Breast epithelium (tissue), 3 donors: ENCODE measurements around the gene EPRS1.

Experiments
- CTCF ChIP-seq, 3 donors: fragments of 450-650 bp; IDR thresholded peaks; one replicate each; pipeline ENCODE4 v1.5.1; 2016 to 2017; ENCODE audit warnings: antibody characterized with exemption in 3 of 3, mild to moderate bottlenecking in 3 of 3, moderate library complexity in 3 of 3
- POLR2A ChIP-seq: fragments of 450-650 bp; IDR thresholded peaks from one replicate; pipeline ENCODE4 v1.6.1; 2016; ENCODE audit warnings: antibody characterized with exemption, mild to moderate bottlenecking, moderate library complexity

DNA sequence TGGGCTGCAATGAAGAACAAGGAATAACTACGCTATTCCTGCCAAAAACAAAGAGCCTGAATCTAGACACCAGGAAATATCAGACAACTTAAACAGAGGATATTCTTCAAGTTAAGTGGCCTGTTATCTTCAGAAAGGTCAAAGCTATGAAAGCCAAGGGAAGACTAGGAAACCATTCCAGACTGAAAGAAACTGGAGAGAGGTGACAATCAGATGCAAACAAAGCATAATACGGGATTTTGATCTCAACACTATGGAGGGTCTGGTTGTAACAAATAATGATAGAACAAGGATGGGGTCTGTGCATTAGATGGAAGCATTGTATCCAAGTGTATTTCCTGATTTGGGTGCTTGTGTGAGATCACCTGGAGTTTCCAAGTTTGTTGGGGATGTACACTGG lies 2.7 kb downstream of the EPRS1 start:
- TF ChIP-seq POLR2A (no peak), CTCF (IDR thresholded peaks at IDR 0.05) (no peak)
